ENCODE results near the gene TERB2. TPM values are rescaled to one million over a fixed set of nuclear protein-coding genes. Genes with fewer than 3 reads are reported as not detected.
"Not testable (repeated sequence)": the region's sequence is repeated elsewhere in the genome, so short reads cannot be mapped to it uniquely, and the experiment has no call there.

The TERB2 gene, protein sequence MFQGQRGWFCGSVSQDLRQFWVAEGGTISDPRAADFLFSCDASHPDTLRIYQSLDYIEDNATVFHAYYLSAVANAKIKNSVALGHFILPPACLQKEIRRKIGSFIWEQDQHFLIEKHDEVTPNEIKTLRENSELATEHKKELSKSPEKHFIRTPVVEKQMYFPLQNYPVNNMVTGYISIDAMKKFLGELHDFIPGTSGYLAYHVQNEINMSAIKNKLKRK
- total RNA-seq = not detected in 2 replicates

DNA sequence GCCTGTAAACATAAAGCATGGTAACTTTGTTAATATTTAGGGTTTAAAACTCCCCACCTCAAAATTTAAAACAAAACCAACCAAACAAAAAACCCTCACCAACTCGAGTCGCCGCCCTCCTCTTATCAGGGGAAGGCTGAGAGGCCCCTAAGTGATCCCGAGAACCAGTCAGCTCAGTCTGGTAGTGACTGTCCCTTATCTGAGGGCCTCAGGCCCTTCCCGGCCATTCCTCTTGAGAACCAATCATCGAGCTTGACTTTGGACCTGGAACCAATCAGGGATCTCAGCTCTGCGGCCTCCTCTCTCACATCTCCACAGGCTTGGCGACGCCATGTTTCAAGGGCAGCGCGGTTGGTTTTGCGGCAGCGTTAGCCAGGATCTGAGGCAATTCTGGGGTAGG is at the start of gene TERB2:
Gene TERB2 (plus strand): TSS at position 300 of the 400 bp plus-strand sequence. CDS start 32 bp downstream, at position 332.
- Histone ChIP-seq H3K27me3 (ENCODE audit: control insufficient read depth, insufficient read depth, low read length) (no peaks in the 10 kb centered on the region), H3K36me3 (ENCODE audit: control insufficient read depth, insufficient read depth, low read length) (no peaks in the 10 kb centered on the region), H3K4me3 (ENCODE audit: low read depth, low read length) (no peak within 1 kb of the TSS)
- DNase-seq (ENCODE audit: low read depth) = no peak
- TF ChIP-seq, protein P1, sequence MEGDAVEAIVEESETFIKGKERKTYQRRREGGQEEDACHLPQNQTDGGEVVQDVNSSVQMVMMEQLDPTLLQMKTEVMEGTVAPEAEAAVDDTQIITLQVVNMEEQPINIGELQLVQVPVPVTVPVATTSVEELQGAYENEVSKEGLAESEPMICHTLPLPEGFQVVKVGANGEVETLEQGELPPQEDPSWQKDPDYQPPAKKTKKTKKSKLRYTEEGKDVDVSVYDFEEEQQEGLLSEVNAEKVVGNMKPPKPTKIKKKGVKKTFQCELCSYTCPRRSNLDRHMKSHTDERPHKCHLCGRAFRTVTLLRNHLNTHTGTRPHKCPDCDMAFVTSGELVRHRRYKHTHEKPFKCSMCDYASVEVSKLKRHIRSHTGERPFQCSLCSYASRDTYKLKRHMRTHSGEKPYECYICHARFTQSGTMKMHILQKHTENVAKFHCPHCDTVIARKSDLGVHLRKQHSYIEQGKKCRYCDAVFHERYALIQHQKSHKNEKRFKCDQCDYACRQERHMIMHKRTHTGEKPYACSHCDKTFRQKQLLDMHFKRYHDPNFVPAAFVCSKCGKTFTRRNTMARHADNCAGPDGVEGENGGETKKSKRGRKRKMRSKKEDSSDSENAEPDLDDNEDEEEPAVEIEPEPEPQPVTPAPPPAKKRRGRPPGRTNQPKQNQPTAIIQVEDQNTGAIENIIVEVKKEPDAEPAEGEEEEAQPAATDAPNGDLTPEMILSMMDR (IDR thresholded peaks at IDR 0.05; ENCODE audit: insufficient read depth, low read length, poor library complexity, severe bottlenecking) = no peak

DNA sequence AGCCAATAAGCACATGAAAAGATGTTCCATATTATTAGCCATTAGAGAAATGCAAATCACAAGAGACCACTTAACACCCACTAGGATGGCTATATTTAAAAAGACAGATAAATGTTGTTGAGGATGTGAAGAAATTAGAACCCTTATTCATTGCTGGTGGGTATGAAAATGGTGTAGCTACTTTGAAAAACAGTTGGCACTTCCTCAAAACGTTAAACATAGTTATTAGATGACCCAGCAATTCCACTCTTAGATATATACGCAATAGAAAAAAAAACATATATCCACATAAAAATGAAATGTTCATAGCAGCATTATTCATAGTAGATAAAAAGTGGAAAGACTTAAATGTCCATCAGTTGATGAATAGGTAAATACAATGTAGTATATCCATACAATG is 47.1 kb upstream of the TERB2 start:
- Histone ChIP-seq H3K27me3 (ENCODE audit: control insufficient read depth, insufficient read depth, low read length) (no peaks in the 10 kb centered on the region), H3K4me3 (ENCODE audit: low read depth, low read length) (no peak overlapping the region), H3K36me3 (ENCODE audit: control insufficient read depth, insufficient read depth, low read length) (no peaks in the 10 kb centered on the region)
- DNase-seq (ENCODE audit: low read depth) = no peak
- TF ChIP-seq, protein P1 (IDR thresholded peaks at IDR 0.05; ENCODE audit: insufficient read depth, low read length, poor library complexity, severe bottlenecking) = no peak

- TF ChIP-seq, protein P1 (IDR thresholded peaks at IDR 0.05; ENCODE audit: insufficient read depth, low read length, poor library complexity, severe bottlenecking) = no peak
- Histone ChIP-seq H3K4me3 (ENCODE audit: low read depth, low read length) (no peak overlapping the region), H3K36me3 (ENCODE audit: control insufficient read depth, insufficient read depth, low read length) (no peaks in the 10 kb centered on the region), H3K27me3 (ENCODE audit: control insufficient read depth, insufficient read depth, low read length) (no peaks in the 10 kb centered on the region)
- no peak for DNase-seq (ENCODE audit: low read depth)
Measured at GRCh38 chr15:44910981-44911625, 45.4 kb upstream of the TERB2 start.

- H3K4me3 ChIP-seq (ENCODE audit: low read depth, low read length); DNase-seq (ENCODE audit: low read depth); H3K27me3 ChIP-seq (ENCODE audit: control insufficient read depth, insufficient read depth, low read length); H3K36me3 ChIP-seq (ENCODE audit: control insufficient read depth, insufficient read depth, low read length): not testable (repeated sequence)
Measured at GRCh38 chr15:44912186-44912585, 44.3 kb upstream of the TERB2 start.

- not testable (repeated sequence) for DNase-seq (ENCODE audit: low read depth)
Measured at GRCh38 chr15:44912974-44913448, 43.5 kb upstream of the TERB2 start.

GRCh38 chr15:44918136-44918535 is 38.4 kb upstream of the TERB2 start:
- H3K27me3 ChIP-seq (ENCODE audit: control insufficient read depth, insufficient read depth, low read length) = no peaks in the 10 kb centered on the region
- DNase-seq (ENCODE audit: low read depth) = no peak
- H3K4me3 ChIP-seq (ENCODE audit: low read depth, low read length) = no peak overlapping the region
- TF ChIP-seq, protein P1 (IDR thresholded peaks at IDR 0.05; ENCODE audit: insufficient read depth, low read length, poor library complexity, severe bottlenecking) = no peak
- H3K36me3 ChIP-seq (ENCODE audit: control insufficient read depth, insufficient read depth, low read length) = no peaks in the 10 kb centered on the region

More at GRCh38 chr15:44912974-44913448, 43.5 kb upstream of the TERB2 start:
- not testable (repeated sequence) for H3K4me3 ChIP-seq (ENCODE audit: low read depth, low read length); H3K27me3 ChIP-seq (ENCODE audit: control insufficient read depth, insufficient read depth, low read length); H3K36me3 ChIP-seq (ENCODE audit: control insufficient read depth, insufficient read depth, low read length)

- not testable (repeated sequence) for H3K27me3 ChIP-seq (ENCODE audit: control insufficient read depth, insufficient read depth, low read length); H3K4me3 ChIP-seq (ENCODE audit: low read depth, low read length); DNase-seq (ENCODE audit: low read depth); H3K36me3 ChIP-seq (ENCODE audit: control insufficient read depth, insufficient read depth, low read length)
Measured at GRCh38 chr15:44928658-44929057, 27.8 kb upstream of the TERB2 start.

DNA sequence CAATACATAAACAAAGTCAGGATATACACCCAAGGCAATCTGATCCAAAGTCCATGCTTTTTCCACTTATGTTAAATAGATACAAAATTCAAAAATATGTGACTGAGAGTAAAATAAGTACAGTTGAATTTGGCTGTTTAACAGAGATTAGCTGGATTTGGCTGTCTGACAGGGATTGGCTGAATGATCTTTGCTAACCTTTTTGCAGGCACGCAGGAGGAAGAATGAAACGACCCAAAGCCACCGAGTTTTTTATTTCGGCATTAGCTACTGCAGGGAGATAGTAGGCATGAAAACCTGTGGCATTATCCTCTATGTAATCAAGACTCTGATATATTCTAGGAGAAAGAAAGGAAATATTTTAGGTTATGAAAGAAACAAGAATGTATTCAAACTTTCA is 26.2 kb upstream of the TERB2 start:
- H3K36me3 ChIP-seq (ENCODE audit: control insufficient read depth, insufficient read depth, low read length); DNase-seq (ENCODE audit: low read depth); H3K27me3 ChIP-seq (ENCODE audit: control insufficient read depth, insufficient read depth, low read length); H3K4me3 ChIP-seq (ENCODE audit: low read depth, low read length): not testable (repeated sequence)

GRCh38 chr15:44958302-44958701 is 1.8 kb downstream of the TERB2 start:
- H3K4me3 ChIP-seq (ENCODE audit: low read depth, low read length); H3K36me3 ChIP-seq (ENCODE audit: control insufficient read depth, insufficient read depth, low read length); H3K27me3 ChIP-seq (ENCODE audit: control insufficient read depth, insufficient read depth, low read length); DNase-seq (ENCODE audit: low read depth): not testable (repeated sequence)
